Panc1 (cell line): ENCODE results near the gene HCRT. TPM values are rescaled to one million over a fixed set of nuclear protein-coding genes. Genes with fewer than 3 reads are reported as not detected.

Experiments used
- ATAC-seq: fragments of 200-7000 bp; cut with Tn5 transposase; 2 replicates; pipeline ENCODE4 v1.9.1; 2020; ENCODE audit warnings: mild to moderate bottlenecking, moderate library complexity
- BruUV-seq: library from RNA; stranded (reverse); fragments of 400-500 nt; replicated peaks from 2 replicates; lab custom pipeline; 2021; lab: Mats Ljungman, UMichigan
- CTCF ChIA-PET: fragments of 300-600 bp; sonication (Branson Sonifier 250); formaldehyde crosslinking; loops from one replicate; lab custom pipeline; 2022; ENCODE audit warnings: antibody characterized with exemption; lab: Charles Lee
- POLR2A ChIA-PET: fragments of 300-600 bp; sonication (Branson Sonifier 250); formaldehyde crosslinking; loops from one replicate; lab custom pipeline; 2022; ENCODE audit warnings: antibody characterized with exemption; lab: Charles Lee
- DNase-seq: peaks from one replicate; pipeline ENCODE4 v3.0.0-alpha.2; 2010; ENCODE audit warnings: low read depth, low spot score
- H3K27ac ChIP-seq: 2 replicates; pipeline ENCODE4 v1.5.1; 2011; ENCODE audit warnings: mild to moderate bottlenecking, low read length, inconsistent platforms
- H3K27me3 ChIP-seq: fragments of 200-500 bp; sonication (Bioruptor generic); 2 replicates; pipeline ENCODE4 v1.6.0; 2014; ENCODE audit warnings: low read length, inconsistent platforms; ENCODE audit not compliant: control insufficient read depth, insufficient read depth
- H3K36me3 ChIP-seq: fragments of 200-500 bp; sonication (Bioruptor generic); 2 replicates; pipeline ENCODE4 v1.5.1; 2014; ENCODE audit warnings: inconsistent platforms, mild to moderate bottlenecking, low read length, moderate library complexity; ENCODE audit not compliant: control insufficient read depth, insufficient read depth
- H3K4me1 ChIP-seq: 2 replicates; pipeline ENCODE4 v1.5.1; 2011; ENCODE audit warnings: inconsistent platforms, mild to moderate bottlenecking, low read length, moderate library complexity; ENCODE audit not compliant: control insufficient read depth, insufficient read depth
- H3K4me3 ChIP-seq, 2 experiments: 2 replicates each; pipeline ENCODE4 v1.5.1; 2011 to 2012; ENCODE audit warnings: low read depth in 2 of 2, low read length in 2 of 2, mild to moderate bottlenecking in 2 of 2, inconsistent platforms in 1 of 2, moderate library complexity in 1 of 2
- H3K9me3 ChIP-seq: fragments of 200-500 bp; sonication (Bioruptor generic); 2 replicates; pipeline ENCODE4 v1.5.1; 2014; ENCODE audit warnings: low read depth, mild to moderate bottlenecking, inconsistent platforms, low read length, moderate library complexity; ENCODE audit not compliant: control insufficient read depth, insufficient read depth
- CTCF ChIP-seq: fragments of 450-650 bp; IDR thresholded peaks from 2 replicates; pipeline ENCODE4 v1.5.1; 2017; ENCODE audit warnings: mild to moderate bottlenecking
- POLR2AphosphoS5 ChIP-seq: IDR thresholded peaks from 2 replicates; pipeline ENCODE4 v1.6.1; 2012; ENCODE audit warnings: mild to moderate bottlenecking, low read depth, low read length, moderate library complexity
- REST ChIP-seq, 2 experiments: IDR thresholded peaks; 2 replicates each; pipeline ENCODE4 v1.6.1; 2011 to 2012; ENCODE audit warnings: low read depth in 2 of 2, control low read depth in 1 of 2, low read length in 1 of 2, mild to moderate bottlenecking in 1 of 2, moderate library complexity in 1 of 2; ENCODE audit not compliant: insufficient read depth in 1 of 2
- SIN3A ChIP-seq: IDR thresholded peaks from 2 replicates; pipeline ENCODE4 v1.6.1; 2012; ENCODE audit warnings: low read depth, mild to moderate bottlenecking, low read length, moderate library complexity, borderline replicate concordance; ENCODE audit not compliant: insufficient read depth
- TCF7L2 ChIP-seq: IDR thresholded peaks from 2 replicates; pipeline ENCODE4 v1.6.1; 2011; ENCODE audit warnings: mild to moderate bottlenecking, low read depth, low read length, inconsistent platforms
- in situ Hi-C: cut with HindIII; loops from 2 replicates; pipeline ENCODE4 v1.10.0; 2016; ENCODE audit warnings: low sequenced_read_pairs, low pct_unique_long_range_greater_than_20kb
- intact Hi-C: fragments of 100-400 bp; cut with micrococcal nuclease; formaldehyde crosslinking; loops from one replicate; pipeline ENCODE4 v1.10.0; 2022; ENCODE audit not compliant: unreplicated experiment
- total RNA-seq: library from RNA; stranded (reverse); gene quantifications from one replicate; pipeline ENCODE4 v1.2.1, GENCODE V29; 2021; ENCODE audit not compliant: unreplicated experiment

HCRT gene
- total RNA-seq, 1 experiment from 2014 or later, result not detected

GRCh38 chr17:42155614-42156045 is 29.6 kb downstream of the HCRT start:
- no TSS peak for BruUV-seq
- ATAC-seq (no peak; the same call in 1 of the 2 replicates), DNase-seq (no peak)
- H3K27ac ChIP-seq, result peak overlapping the region; percentile 65
- H3K9me3 ChIP-seq, result no peaks in the 10 kb centered on the region
- ChIA-PET POLR2A (no interaction called here), CTCF (no interaction called here)
- H3K36me3 ChIP-seq, result no peaks in the 10 kb centered on the region; the same call in 1 of the 2 replicates
- H3K4me1 ChIP-seq, result no peaks in the 10 kb centered on the region
- TF ChIP-seq TCF7L2 (no peak), SIN3A (no peak), REST (IDR thresholded peaks at IDR 0.05; ENCODE audit: insufficient read depth in 1 of 2, low read depth in 2 of 2, low read length in 1 of 2) (no peak), POLR2AphosphoS5 (no peak), CTCF (no peak)
- H3K27me3 ChIP-seq, result no peaks in the 10 kb centered on the region
- intact Hi-C loops, result no loop called here
- in situ Hi-C loops, result no loop called here
- peak overlapping the region; percentile 62 to 98 for H3K4me3 ChIP-seq

DNA sequence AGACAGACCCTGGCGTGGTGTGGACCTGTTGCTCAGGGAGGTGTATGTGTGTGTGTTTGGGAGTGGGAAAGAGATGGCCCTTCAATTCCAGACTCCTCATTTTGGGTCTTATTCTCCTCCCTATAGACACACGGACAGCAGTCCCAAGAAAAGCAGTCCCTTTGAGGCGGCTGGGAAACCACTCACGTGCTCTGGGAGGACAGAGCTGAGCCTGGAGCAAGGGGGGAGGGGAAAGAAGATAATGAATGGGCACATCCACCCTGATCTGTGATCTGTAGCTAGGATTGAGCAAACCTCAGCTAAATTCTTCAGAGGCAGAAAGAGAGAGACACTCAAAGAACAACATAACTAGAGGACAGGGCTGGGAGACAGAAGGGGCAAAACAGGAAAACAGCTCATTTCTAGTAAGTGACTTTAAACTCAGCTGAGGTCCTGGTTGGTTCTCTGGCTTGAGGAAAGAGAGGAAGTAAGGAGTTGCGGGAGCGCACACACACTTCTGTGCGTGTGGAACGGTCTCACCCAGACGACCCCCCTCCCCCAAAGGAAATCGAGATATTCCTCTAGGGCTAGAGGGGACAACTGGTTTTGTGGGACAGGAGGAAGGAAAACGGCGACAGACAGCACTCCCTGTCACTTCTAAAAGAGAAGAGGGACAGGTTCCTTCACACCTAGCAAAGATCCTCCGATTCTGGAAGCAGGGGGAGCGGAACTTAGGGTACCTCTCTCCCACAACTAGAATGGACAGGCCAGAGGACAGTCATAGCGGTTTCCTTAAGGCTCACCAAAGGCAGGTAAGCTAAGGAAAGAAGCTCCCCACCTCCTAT is 31.1 kb downstream of the HCRT start:
- Histone ChIP-seq H3K36me3 (no peaks in the 10 kb centered on the region; the same call in 1 of the 2 replicates), H3K4me3 (peak overlapping the region; percentile 98 to 99), H3K27ac (peak overlapping the region; percentile 92), H3K4me1 (no peaks in the 10 kb centered on the region), H3K9me3 (no peaks in the 10 kb centered on the region), H3K27me3 (no peaks in the 10 kb centered on the region)
- intact Hi-C loops (no loop called here), in situ Hi-C loops (no loop called here)
- TSS peak; percentile 66 for BruUV-seq
- ChIA-PET POLR2A (interaction anchor here (0.5 kb wide), 1 partner anchor 10 kb away, joined by 3 read pairs; no protein-coding TSS in a partner anchor), CTCF (interaction anchor here (0.6 kb wide), 1 partner anchor 68 kb away, joined by 4 read pairs; no protein-coding TSS in a partner anchor)
- no peak for DNase-seq
- peak; percentile 10; the same call in 1 of the 2 replicates for ATAC-seq
- TF ChIP-seq SIN3A (no peak), POLR2AphosphoS5 (no peak), CTCF (no peak), REST (IDR thresholded peaks at IDR 0.05; ENCODE audit: insufficient read depth in 1 of 2, low read depth in 2 of 2, low read length in 1 of 2) (no peak), TCF7L2 (no peak)
